HG03064 (cell line): Measurements from ENCODE around the gene BNC2.

Experiments
- ATAC-seq: cut with Tn5 transposase; IDR thresholded peaks from one replicate; pipeline ENCODE4 v1.9.1; 2021; ENCODE audit warnings: low read depth; ENCODE audit not compliant: unreplicated experiment

The BNC2 gene

DNA sequence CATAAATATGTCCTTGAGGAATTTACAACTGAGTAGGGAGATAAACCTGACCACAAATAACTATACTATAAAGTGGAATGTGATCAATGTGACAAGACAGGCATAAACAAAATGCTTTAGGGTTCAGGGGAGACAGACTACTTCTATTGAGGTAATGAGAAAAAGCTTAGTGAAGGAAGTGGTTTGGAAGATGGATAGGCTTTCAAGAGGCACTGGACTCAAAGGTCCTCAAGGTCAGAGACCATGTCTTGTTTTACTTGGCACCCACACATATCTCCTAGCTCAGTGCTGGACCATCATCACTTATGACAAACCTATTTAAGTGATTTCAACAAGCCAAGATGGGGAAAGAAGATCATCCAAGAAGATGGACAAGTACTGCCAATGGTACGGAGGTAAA is 257.8 kb downstream of the BNC2 start:
- ATAC-seq = no peak

DNA sequence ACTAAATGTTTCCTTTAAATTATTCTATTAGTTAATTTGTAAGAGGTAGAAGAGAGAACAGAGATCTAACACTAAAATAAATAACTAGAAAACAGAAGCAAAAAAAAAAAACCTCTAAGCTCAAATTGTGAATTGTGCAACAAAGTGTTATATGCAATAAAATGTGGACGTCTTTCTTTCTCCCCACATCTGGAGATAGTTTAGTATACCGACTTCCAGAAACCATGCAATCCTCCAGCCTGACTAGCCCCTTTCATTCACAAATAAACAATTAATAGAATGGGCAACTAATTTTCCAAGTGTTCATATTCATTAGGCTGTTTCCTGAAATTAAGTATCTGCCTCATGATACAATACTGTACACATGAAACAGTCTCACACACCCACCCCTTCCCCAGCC is 258.5 kb downstream of the BNC2 start:
- no peak for ATAC-seq

DNA sequence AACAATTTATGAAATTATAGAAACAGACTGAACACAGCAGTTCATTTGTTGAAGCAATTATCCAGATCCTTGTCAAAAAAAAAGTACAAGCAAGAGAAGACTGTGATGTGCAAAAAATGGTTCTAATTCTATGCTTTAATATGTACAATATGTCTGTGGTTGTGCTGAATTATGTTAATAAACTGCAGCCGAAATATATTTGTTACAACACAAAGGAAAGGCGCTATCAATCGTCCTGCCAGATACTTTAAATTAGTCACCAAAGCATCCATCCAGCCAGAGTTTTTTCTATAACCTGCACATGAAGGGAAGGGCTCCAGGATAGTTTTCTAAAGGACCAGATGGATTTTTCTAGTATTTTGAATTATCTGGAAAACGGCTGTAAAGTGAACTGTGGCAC is 259.5 kb downstream of the BNC2 start:
- no peak for ATAC-seq

DNA sequence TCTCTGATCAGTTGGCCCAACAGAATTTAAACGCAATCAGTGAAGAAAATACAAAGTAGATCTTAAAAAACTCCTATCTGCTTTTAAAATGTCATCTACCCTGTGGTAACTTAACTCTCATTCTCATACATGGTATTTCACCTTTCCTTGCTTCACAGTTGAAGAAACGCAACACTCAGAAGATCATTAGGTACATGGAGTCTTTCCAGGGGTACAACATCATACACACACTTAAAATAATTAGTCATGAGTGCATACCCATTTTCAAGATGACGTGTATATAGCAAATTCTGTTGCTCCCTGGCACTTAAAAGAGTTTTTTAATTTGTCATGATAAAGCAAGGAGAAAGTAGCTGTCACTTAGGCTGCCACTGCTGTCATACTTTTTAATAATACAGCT is 259.9 kb downstream of the BNC2 start:
- no peak for ATAC-seq

DNA sequence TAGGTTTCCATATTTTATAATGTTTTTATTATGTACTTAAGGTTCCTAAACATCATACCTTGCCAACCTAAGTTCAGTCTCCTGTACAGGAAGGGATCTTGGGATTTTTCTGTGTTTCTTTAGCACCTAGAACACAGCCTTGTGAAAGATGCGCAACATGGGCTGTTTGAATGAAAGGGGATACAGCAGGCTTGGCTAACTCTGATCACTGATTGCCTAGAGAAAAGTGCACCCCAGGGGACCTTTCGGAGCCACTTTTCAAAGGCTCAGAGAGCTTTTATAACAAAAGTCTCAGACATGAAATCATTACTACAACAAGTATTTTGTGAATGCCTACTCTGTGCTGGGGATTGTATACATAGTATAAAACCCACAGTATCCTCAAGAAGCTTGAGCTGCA is 261.6 kb downstream of the BNC2 start:
- no peak for ATAC-seq

DNA sequence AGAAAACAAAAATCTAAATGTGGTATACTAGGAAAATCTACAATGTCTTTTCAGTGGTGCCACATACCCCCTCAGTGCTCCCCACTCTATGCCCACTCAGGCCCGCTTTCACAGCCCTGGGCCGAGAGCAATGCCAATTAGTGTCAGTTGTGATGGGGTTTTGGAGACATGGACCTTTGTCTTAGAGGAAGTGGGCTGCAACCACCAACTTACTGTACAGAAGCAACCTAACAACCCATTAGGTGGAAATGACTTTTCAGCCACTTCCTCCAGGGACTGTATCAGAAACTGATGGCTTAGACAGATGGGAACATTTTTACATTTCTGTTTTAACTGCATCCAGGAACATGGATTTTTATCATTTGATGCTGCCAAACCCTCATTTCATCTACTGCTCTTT is 268.0 kb downstream of the BNC2 start:
- no peak for ATAC-seq

DNA sequence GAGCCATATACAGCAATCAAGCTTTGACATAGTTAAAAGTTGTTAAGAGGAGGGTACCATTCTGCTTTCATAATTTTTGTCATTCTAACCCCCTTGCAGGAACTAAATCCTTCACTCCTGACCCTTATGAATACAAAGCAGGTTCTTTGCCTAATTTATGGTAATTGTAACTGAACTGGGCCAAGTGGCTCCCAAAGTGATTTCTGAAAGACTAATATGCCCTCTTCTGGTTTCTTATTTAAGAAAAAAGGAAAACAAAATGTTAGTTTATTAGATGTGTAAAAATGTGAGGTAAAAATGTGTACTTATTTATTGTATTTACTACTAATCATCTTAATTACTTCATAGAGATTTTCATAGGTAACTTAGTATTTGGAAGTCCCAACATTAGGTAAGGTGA is 268.5 kb downstream of the BNC2 start:
- ATAC-seq = no peak

DNA sequence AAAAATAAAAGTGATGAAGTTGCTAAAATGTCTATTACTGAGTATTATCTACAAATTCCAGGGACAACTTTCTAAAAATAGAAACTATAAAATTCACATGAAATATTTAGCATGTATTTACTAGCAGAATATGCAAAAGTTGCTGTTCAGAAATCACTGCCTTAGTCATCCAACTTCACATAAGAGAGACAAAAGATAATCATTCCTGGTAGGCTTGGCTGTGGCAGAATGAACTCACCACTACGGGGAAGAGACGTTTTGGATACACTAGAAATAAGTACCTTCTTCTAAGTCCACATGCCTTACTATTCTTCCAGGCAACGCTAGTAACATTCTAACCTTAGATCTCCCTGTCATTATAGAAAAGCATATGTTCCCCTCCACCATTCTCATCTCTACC is 272.2 kb downstream of the BNC2 start:
- ATAC-seq = no peak

DNA sequence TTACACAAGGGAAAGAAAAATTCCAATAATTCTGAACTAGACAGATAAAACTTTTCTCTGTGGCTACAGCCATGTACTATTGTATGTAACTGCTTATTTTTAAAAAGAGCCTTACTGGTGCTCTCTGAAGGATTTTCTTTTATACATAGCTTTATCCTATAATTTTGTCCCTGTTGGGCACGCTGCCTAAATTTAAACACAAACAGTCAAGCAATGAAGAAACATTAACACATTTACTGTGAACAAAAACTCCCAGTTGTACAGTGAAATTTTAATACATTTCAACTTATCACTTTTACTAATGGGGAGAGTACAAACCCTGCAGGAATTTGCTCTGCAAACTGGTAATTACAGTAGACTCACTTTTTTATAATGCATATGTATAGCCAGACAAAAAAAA is 273.3 kb downstream of the BNC2 start:
- ATAC-seq = no peak

DNA sequence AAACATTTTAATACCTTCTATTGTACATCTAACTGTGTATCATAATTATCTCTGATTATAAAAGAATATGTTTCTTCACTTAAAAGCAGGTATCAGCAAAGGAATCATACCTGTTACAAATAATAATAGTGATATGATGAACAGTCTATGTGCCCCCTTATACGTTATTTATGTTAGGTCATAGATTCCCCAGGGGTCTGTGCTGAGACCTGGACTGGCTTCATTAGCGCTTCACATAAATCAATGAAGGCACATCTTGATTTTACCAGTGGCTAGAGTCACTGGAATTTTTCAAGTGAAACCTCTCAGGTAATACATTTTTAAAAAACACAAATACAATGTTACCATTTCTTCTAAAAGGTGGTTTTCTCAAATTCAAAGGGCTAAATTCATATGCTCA is 275.2 kb downstream of the BNC2 start:
- no peak for ATAC-seq

DNA sequence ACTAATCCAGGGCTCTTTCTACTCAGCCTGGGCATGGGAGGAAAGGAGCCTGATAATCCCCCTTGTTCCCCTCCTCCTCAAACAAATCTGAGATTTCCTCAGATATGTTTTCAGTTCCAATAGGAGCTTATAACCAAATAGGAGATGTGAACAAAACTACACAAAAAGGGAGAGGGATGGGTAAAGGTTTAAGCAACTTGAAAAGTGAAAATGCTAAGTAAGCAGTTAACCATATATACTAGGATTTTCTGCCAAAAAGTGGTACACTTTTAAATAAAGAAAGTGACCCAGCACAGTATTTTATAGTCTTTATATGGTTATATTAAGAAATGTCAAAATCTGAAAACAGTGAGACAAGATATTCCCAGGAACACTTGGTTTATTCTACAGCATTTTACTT is 275.7 kb downstream of the BNC2 start:
- no peak for ATAC-seq

DNA sequence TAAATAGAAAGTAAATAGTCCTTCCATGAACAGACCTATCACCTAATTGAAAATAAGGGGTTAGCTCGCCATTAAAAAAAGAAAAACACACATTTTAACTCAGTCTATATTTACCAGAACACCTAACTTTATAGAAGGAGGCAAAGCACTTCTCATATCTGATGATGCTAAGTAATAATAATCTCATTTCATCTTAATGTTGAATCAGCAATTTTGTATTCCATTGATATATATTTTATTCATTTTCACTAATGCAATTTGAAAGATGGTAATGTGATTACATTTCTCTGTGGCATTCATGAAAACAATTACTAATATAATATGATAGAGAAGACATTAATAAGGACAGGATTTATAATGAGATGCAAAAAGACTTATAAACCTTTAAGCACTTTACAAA is 276.7 kb downstream of the BNC2 start:
- no peak for ATAC-seq

DNA sequence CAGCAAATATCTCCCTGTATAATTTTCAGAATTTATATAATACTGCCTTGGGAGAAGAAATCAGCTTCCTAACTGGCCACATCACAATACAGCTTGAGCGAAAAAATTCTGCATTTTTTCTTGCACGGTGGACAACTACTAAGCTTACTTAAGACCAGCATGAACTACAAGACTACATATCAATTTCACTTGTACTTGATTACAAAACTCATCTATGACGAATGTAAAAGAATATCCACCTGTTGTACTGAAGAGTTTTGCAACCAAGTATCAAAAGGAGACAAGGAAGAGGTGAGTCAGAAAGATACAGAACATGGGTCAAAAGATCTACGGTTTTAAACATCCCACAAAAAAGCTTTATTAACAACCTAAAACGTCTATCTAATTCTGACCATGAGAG is 279.4 kb downstream of the BNC2 start:
- ATAC-seq = no peak

DNA sequence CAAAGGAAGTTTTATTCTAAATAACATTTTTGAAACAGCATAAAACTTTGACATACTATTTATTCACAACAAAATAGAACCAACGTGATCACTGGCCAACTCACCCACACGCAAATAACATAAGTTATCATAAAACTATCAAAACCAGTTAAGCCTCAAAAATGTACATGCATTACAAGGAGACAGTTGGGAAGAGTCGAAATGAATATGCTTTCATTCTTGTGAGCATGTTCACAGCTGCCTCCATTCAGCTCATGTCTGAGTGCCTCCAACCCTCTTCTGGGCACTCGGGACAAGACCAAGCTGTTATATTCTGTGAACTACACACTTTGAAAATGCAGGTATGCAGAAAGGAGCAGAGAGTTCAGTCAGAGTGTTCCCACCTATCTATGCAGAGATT is 284.9 kb downstream of the BNC2 start:
- no peak for ATAC-seq

DNA sequence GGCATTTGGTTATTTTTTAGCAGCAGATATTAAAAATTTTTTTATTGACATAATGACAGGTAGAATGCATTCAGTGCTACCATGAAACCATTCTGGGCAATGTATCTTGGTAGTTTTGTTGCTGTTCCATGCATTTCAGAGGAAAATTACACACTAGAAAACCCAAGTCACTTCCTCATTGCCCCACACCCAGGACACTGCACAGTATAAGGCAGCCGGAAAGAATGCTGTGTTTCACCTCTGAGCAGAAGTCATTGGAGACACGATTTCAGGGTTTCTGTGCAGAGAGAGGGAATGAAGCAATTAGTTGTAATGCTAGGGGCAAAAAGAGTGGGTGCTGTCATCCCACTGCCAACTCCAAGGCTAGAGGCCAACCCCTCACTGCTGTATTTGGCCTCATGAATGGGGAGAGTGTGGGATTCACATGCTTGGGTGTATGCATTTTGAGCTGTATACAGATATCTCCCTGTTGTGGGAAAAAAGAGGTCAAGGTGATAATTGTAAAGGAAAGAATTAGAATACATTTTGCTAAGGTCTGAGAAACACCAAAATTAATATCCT is 290.5 kb downstream of the BNC2 start:
- no peak for ATAC-seq

DNA sequence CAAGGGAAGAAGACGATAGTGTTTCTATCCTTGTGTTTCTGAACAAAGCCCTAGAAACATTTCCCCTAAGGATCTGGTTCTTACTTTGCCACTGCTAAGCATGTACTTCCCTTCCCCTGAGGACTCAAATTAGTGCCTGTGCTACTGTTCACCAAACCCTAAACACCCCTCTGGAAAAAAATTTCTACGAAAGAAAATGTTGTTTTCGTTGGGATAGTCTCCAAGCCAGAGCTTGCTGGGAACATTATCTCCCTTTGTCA is 294.6 kb downstream of the BNC2 start:
- ATAC-seq = no peak

DNA sequence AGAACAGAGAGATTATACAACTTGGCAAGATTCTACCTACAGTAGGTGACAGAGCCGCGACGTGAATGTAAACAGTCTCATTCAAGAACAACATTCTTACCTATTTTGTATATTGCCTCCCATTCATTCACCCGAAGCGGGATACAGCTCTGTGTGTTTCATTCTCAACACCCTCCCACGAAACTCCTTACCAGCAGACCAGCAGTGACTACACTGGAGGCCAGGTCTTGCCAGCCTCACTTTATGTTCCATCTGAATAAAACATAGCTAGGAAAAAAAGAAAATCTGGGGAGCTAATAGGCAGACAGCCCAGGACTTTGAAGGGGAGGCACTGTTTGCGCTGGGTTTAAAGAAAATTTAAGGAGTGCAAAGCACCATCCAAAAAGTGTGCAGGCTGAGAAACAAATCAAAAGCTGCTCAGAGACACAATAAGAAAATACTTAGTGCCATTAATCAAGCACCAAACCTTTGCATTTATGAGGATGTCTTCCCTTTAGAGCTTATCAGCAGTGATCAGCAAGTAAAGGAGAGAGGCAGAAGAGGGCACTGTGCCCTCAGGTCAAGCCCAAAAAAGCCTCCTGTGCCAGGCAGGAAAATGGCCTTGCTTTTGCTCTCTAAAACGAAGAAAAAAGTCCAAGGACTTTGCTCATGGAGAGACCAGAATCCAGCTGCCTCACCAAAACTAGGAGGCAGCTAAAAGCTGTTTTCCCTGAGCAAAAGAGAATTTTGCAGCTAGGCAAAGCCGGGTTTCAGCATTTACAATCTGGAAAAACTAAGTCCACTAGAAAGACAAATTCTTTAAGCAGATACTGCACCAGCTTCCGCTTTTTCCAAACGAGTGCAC is 295.1 kb downstream of the BNC2 start:
- ATAC-seq = no peak

DNA sequence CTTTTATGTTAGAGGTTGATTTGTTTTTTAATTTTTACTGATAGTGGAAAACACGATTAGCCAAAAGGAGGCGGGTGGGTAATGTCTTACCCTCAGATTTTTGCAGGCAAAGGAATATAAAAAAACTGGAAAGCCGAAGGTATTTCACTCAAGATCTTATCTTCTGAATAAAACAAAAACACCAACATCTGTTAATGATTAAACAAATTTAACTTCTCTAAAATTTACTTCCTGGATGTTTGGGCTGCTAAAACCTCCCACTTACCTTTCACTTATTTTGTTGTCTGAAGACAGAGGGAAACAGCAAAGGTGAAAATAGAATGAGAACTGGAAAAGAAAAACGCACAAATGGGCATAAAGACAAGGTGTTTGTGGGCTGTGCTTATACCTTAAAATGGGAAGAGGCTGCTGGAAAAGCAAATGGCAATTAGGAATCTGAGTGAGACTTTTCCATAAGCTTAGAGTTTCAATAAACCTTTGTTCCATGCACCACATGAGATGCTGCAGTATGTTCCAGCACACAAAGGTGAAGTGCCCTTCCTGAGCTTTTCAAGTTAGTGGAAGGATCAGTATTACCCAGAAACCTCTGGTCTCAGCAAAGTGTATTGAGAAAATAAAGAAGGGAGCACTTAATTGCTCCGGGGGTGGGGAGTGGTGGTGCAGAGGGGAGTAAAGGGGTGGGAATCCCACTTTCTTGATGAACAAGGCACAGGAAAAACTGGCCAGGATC is 298.3 kb downstream of the BNC2 start:
- no peak for ATAC-seq

DNA sequence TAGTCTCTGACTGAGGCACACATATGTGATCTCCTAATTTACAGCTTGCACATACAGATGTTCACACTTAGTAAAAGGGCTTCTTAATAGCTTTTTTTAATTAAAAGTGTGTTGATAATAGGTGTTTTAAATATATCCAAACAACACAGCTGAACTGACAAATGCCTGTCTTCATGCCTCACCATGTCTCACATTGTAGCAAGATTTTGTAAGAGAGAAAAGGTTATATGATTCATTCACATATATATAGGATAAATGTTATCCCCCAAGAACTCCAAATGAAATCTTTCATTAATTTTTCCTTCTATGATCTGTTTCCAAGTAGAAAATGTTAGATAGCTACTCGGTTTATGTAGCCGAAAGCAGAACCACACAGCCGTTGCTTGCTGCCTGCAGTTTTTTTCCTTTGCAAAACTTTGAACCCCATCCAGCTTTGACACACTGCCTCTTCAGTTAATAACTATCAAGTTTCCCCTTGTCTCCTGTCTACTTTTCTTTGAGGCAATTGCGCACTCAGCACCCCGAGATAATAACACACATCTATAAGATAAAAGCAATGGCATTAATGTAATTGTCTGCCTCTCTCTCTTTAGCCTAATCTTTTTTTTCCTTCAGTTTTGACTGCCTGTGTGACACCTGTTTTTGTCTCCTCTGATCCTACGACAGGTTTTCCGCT is 299.2 kb downstream of the BNC2 start:
- ATAC-seq = no peak

DNA sequence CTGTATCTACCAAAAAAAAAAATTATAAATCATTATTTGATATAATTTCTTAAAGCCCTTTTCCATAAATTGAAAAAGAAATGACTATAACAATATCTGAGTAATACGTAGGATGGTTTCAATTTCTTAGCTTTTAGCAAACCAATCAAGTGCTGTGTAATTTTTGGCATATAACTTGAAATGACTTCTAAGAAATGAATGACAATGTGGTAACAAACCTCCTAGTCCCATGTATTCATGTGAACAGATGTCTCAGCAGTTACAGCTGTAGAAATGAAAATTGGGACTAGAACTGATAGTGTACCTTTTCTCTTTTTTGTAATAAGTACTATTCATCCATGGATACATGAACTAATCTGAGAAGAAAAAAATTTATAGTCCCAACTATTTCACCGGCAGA is 307.0 kb downstream of the BNC2 start:
- ATAC-seq = no peak

DNA sequence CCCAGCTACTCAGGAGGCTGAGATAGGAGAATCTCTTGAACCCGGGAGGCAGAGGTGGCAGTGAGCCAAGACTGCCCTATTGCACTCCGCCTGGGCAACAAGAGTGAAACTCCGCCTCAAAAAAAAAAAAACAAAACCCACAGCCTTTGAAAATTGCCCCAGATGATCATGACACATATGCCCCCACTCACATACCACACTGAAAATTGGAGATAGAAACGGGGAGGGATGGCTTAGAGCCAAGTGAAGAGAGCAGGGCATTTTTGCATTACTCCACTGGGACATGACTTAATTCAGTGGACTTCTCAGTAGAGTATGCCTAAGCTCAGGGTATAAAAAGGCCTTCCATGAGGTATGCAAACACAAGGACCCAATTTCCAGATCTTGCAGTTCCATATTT is 309.3 kb downstream of the BNC2 start:
- ATAC-seq = no peak
